Measurements from ENCODE around the gene AMBRA1. TPM values are rescaled to one million over a fixed set of nuclear protein-coding genes. Genes with fewer than 3 reads are reported as not detected.
A peak's percentile ranks its signal among the peaks of the same experiment; 100 is the strongest.

The AMBRA1 gene
- total and polyA plus RNA-seq, 8 donors, result 4.6 to 59.4 (median 23.3) TPM

DNA sequence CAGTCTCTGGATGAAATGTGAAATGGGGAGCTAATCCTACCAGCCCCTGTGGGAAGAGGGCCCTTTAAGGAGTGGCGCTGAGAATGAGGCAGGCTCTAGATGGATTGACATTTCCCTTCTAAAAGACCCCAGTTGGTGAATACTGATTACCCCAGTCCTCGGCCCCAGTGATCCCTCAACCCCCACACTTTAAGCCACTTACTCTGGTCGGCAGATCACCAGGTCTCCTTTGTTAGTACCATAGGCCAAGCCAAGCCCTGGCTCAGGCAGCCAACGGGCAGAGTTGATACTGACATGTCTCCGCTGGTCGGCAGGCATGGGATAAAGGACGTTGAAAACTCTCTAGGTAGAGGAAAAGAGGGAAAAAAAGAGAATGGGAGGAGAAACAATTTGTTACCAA is 176.1 kb downstream of the AMBRA1 start:
- Histone ChIP-seq H3K4me3 (no peak overlapping the region), H3K36me3 (peaks cover 27 to 82% (median 79%) of the 10 kb centered on the region in 4 donors), H3K4me1 (peaks cover 0 to 7% (median 0%) of the 10 kb centered on the region in 4 donors), H3K9me3 (no peaks in the 10 kb centered on the region), H3K27ac (no peak overlapping the region), H3K27me3 (no peaks in the 10 kb centered on the region)
- DNase-seq, result no peak
- 86 to 91% (median 89%) methylated on average over 7 of the region's 7 CpGs for WGBS, 5 donors
- TF ChIP-seq, protein P1, sequence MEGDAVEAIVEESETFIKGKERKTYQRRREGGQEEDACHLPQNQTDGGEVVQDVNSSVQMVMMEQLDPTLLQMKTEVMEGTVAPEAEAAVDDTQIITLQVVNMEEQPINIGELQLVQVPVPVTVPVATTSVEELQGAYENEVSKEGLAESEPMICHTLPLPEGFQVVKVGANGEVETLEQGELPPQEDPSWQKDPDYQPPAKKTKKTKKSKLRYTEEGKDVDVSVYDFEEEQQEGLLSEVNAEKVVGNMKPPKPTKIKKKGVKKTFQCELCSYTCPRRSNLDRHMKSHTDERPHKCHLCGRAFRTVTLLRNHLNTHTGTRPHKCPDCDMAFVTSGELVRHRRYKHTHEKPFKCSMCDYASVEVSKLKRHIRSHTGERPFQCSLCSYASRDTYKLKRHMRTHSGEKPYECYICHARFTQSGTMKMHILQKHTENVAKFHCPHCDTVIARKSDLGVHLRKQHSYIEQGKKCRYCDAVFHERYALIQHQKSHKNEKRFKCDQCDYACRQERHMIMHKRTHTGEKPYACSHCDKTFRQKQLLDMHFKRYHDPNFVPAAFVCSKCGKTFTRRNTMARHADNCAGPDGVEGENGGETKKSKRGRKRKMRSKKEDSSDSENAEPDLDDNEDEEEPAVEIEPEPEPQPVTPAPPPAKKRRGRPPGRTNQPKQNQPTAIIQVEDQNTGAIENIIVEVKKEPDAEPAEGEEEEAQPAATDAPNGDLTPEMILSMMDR (IDR thresholded peaks at IDR 0.05), result no peak
- TF ChIP-seq EP300 (IDR thresholded peaks at IDR 0.05) (no peak), POLR2A (IDR thresholded peaks at IDR 0.05) (no peak), POLR2AphosphoS5 (IDR thresholded peaks at IDR 0.05) (no peak)
- intact Hi-C loops (cut with DNase I; ENCODE audit: low total_unique reads), result no loop called here

DNA sequence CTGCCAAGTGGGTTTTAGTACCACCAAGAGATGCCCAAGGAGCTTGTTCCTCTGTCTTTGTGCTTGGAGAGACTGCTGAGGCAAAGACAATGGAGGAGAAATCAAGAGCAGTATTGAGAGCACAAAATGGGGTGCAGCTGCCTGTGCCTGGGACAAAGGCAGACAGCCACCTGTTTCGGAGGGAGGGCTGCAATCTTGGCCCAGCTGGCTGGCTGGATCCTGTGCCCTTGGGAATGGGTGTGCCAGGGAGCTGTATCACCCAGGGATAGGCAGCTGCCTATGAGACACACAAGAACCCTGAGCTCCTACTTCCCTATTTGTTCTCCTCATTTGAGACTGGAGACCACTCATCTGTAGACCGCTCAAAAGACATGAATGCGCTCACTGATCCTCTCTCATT is 178.9 kb downstream of the AMBRA1 start:
- Histone ChIP-seq H3K9me3 (no peaks in the 10 kb centered on the region), H3K4me3 (no peak overlapping the region), H3K27me3 (no peaks in the 10 kb centered on the region), H3K4me1 (no peaks in the 10 kb centered on the region), H3K27ac (no peak overlapping the region), H3K36me3 (peaks cover 30 to 82% (median 79%) of the 10 kb centered on the region in 4 donors)
- intact Hi-C loops (cut with DNase I; ENCODE audit: low total_unique reads), result no loop called here
- DNase-seq, result no peak
- TF ChIP-seq POLR2AphosphoS5 (IDR thresholded peaks at IDR 0.05), result no peak
- no peak for TF ChIP-seq EP300 (IDR thresholded peaks at IDR 0.05)
- TF ChIP-seq, protein P1 (IDR thresholded peaks at IDR 0.05), result no peak
- no peak for TF ChIP-seq POLR2A (IDR thresholded peaks at IDR 0.05)
- WGBS, 5 donors, result 54 to 64% (median 58%) methylated on average over 3 of the region's 3 CpGs

DNA sequence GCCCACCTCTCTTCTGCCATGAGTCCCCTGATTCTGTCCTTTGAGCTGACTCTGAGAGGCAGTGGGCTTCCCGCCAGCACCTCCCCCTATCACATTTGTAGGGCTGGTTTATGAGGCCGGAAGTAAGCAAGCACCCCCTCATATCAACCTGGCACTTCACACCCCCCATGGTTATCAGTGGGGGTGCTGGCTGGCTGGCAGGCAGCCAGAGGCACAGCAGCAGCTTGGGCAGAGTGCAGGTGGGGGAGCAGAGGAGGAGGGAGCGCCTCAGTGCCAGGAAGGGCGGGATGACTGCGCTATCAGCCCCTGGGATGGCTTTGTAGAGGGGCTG is 179.4 kb downstream of the AMBRA1 start:
- Histone ChIP-seq H3K36me3 (peaks cover 34 to 86% (median 82%) of the 10 kb centered on the region in 4 donors), H3K27ac (no peak overlapping the region), H3K4me1 (no peaks in the 10 kb centered on the region), H3K9me3 (no peaks in the 10 kb centered on the region), H3K27me3 (no peaks in the 10 kb centered on the region), H3K4me3 (no peak overlapping the region)
- 75 to 90% (median 83%) methylated on average over 5 of the region's 5 CpGs for WGBS, 5 donors
- TF ChIP-seq, protein P1 (IDR thresholded peaks at IDR 0.05), result no peak
- TF ChIP-seq POLR2A (IDR thresholded peaks at IDR 0.05), result no peak
- no peak for TF ChIP-seq EP300 (IDR thresholded peaks at IDR 0.05)
- no peak for TF ChIP-seq POLR2AphosphoS5 (IDR thresholded peaks at IDR 0.05)
- DNase-seq, result peak in 1 of 2 donors; percentile 34
- intact Hi-C loops (cut with DNase I; ENCODE audit: low total_unique reads), result no loop called here

DNA sequence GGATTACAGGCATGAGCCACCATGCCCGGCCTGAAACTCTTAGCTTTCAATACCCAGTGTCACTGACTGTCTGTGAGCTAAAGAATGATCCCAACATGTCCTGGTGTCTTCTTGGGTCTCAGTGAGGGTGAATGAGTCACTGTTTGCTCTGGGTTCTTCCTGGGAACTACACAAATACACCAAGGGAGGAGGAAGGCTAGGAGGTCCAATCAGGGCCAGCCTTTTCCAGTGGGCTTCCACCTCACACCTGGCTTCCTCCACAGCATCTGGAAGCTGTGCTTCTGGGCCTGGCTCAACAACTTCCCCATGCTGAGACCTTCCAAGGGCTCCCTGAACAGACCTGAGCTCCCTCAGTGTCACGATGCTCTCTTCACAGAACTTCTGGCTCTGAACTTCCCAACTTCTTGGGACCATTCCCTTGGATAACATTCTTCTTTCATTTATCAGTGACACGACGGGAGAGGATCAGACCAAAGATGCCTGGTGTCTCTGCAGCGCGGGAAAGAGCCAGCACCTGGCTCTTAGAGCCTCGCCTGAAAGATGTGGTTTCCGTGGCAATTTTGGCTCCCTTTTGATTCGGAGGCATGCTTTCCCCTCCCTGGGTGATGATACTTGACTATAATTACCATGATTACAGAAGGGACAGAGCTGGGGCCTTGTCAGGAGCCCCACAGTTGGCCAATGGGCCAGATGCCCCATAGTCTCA is 179.9 kb downstream of the AMBRA1 start:
- Histone ChIP-seq H3K9me3 (no peaks in the 10 kb centered on the region), H3K4me3 (no peak overlapping the region), H3K4me1 (no peaks in the 10 kb centered on the region), H3K27me3 (no peaks in the 10 kb centered on the region), H3K36me3 (peaks cover 37 to 90% (median 87%) of the 10 kb centered on the region in 4 donors), H3K27ac (no peak overlapping the region)
- intact Hi-C loops (cut with DNase I; ENCODE audit: low total_unique reads), result no loop called here
- 85 to 92% (median 86%) methylated on average over 9 of the region's 9 CpGs for WGBS, 5 donors
- no peak for DNase-seq
- TF ChIP-seq, protein P1 (IDR thresholded peaks at IDR 0.05), result no peak
- TF ChIP-seq POLR2AphosphoS5 (IDR thresholded peaks at IDR 0.05) (no peak), EP300 (IDR thresholded peaks at IDR 0.05) (no peak), POLR2A (IDR thresholded peaks at IDR 0.05) (no peak)
